K562 (cell line): ENCODE data around the gene CALML3. TPM values are rescaled to one million over a fixed set of nuclear protein-coding genes. Genes with fewer than 3 reads are reported as not detected.

Source experiments
- DMBX1 ChIP-seq: fragments of 250-450 bp; sonication (Bioruptor Pico); IDR thresholded peaks from 2 replicates; pipeline ENCODE4 v1.8.0; 2022; ENCODE audit warnings: inconsistent platforms, mild to moderate bottlenecking, moderate library complexity, borderline replicate concordance
- ETV5 ChIP-seq: sonication (generic); formaldehyde crosslinking; IDR thresholded peaks from 2 replicates; pipeline ENCODE4 v1.4.0; 2020; ENCODE audit warnings: low read depth, mild to moderate bottlenecking, missing genetic modification reagents
- EZH2 ChIP-seq: IDR thresholded peaks from 2 replicates; pipeline ENCODE4 v1.6.1; 2012; ENCODE audit warnings: low read depth, mild to moderate bottlenecking, inconsistent platforms, low read length, borderline replicate concordance
- FOSL1 ChIP-seq: fragments of 200-800 bp; sonication (Bioruptor generic); conservative IDR thresholded peaks from 2 replicates; pipeline ENCODE4 v1.6.1; 2016; ENCODE audit warnings: missing genetic modification characterization, missing compliant biosample characterization
- HDAC8 ChIP-seq: fragments of 450-650 bp; IDR thresholded peaks from 2 replicates; pipeline ENCODE4 v1.6.1; 2016; ENCODE audit warnings: mild to moderate bottlenecking, missing genetic modification characterization, moderate library complexity, missing compliant biosample characterization
- ID3 ChIP-seq, 2 experiments: fragments of 250-450 bp in 1 of 2; fragments of 450-650 bp in 1 of 2; sonication (Bioruptor Pico) in 1 of 2; IDR thresholded peaks; 2 replicates each; pipeline versions ENCODE4 v1.6.1 to v1.8.0; 2016 to 2021; ENCODE audit warnings: mild to moderate bottlenecking in 2 of 2, moderate library complexity in 2 of 2, missing compliant biosample characterization in 1 of 2, missing genetic modification characterization in 1 of 2
- JUND ChIP-seq, 2 experiments: IDR thresholded peaks; 2 replicates in 1 of 2; 3 replicates in 1 of 2; pipeline ENCODE4 v1.6.1; 2011; ENCODE audit warnings: borderline replicate concordance in 2 of 2, low read depth in 2 of 2, low read length in 2 of 2, improper control_type of control experiment in 1 of 2, missing biosample characterization in 1 of 2, missing genetic modification characterization in 1 of 2, missing genetic modification reagents in 1 of 2
- L3MBTL2 ChIP-seq: fragments of 450-650 bp; IDR thresholded peaks from 2 replicates; pipeline ENCODE4 v1.6.1; 2016; ENCODE audit warnings: mild to moderate bottlenecking, moderate library complexity
- PHF8 ChIP-seq: fragments of 200-600 bp; sonication (generic); IDR thresholded peaks from 2 replicates; pipeline ENCODE4 v1.6.1; 2012; ENCODE audit warnings: mixed run types, mild to moderate bottlenecking, inconsistent platforms, low read length, moderate library complexity, borderline replicate concordance
- STAG1 ChIP-seq: sonication (generic); formaldehyde crosslinking; IDR thresholded peaks from 2 replicates; pipeline ENCODE4 v1.5.0; 2020; ENCODE audit warnings: missing genetic modification reagents, borderline replicate concordance
- THRB ChIP-seq: fragments of 450-650 bp; formaldehyde crosslinking; conservative IDR thresholded peaks from 2 replicates; pipeline ENCODE4 v1.4.0; 2022; ENCODE audit warnings: mild to moderate bottlenecking, missing genetic modification characterization
- ZBTB33 ChIP-seq: sonication (generic); formaldehyde crosslinking; IDR thresholded peaks from 2 replicates; pipeline ENCODE4 v1.8.1; 2023; ENCODE audit warnings: mild to moderate bottlenecking, missing genetic modification reagents
- ZNF282 ChIP-seq: sonication (generic); formaldehyde crosslinking; IDR thresholded peaks from 2 replicates; pipeline ENCODE4 v1.8.1; 2023; ENCODE audit warnings: missing genetic modification reagents
- ZNF639 ChIP-seq, 2 experiments: fragments of 200-800 bp in 1 of 2; sonication (Bioruptor generic) in 1 of 2; sonication (generic) in 1 of 2; formaldehyde crosslinking in 1 of 2; IDR thresholded peaks in 1 of 2; conservative IDR thresholded peaks in 1 of 2; 2 replicates each; pipeline versions ENCODE4 v1.5.0 to v1.6.1; 2016 to 2020; ENCODE audit warnings: missing compliant biosample characterization in 1 of 2, missing genetic modification characterization in 1 of 2, missing genetic modification reagents in 1 of 2
- polyA plus RNA-seq, 8 experiments: library from polyadenylated mRNA; depleted of rRNA in 4 of 8; stranded (reverse) in 5 of 8; unstranded in 3 of 8; fragments of >200 nt; fragmentation: Nextera tagmentation in 2 of 8; fragmentation: Illumina TruSeq in 1 of 8; extraction: Ambion mirVana in 2 of 8; extraction: Trizol in 1 of 8; gene quantifications; 2 replicates each; pipeline versions ENCODE4 v1.2.1 to v1.2.3, GENCODE V29; 2011 to 2014; ENCODE audit warnings: inconsistent platforms in 1 of 8, missing spikeins in 1 of 8
- total RNA-seq, 7 experiments: library from RNA; depleted of rRNA in 6 of 7; stranded (reverse); fragments of >200 nt in 6 of 7; fragmentation: Illumina TruSeq in 2 of 7; extraction: Trizol in 2 of 7; gene quantifications; 2 replicates each; pipeline versions ENCODE4 v1.2.1 to v1.2.3, GENCODE V29; 2011 to 2021; ENCODE audit warnings: low replicate concordance in 1 of 7

Gene CALML3
- total and polyA plus RNA-seq, 9 of the 15 experiments (the other 6 are each of a cell fraction or from before 2014, with no cell fraction given): not detected

GRCh38 chr10:5545778-5546710 lies 21.3 kb downstream of the CALML3 start (continued):
- TF ChIP-seq ZNF639 (CRISPR knock-in tag; conservative IDR thresholded peaks at IDR 0.05 in 1 of 2, IDR thresholded peaks at IDR 0.05 in 1 of 2): peak in 1 of 2 experiments; percentile 66; a peak in 2 of 4 replicates
- TF ChIP-seq THRB: no peak
- TF ChIP-seq FOSL1: peak; percentile 76; the same call in 1 of the 2 replicates
- peak; percentile 57; the same call in 1 of the 2 replicates for TF ChIP-seq ZBTB33
- TF ChIP-seq DMBX1 (CRISPR knock-in tag): peak; percentile 90
- no peak for TF ChIP-seq STAG1 (CRISPR knock-in tag)
- peak; percentile 29; the same call in 1 of the 2 replicates for TF ChIP-seq ETV5 (CRISPR knock-in tag)
- TF ChIP-seq ID3 (CRISPR knock-in tag; IDR thresholded peaks at IDR 0.05): no peak
- 0 out of 2 replicates have a peak, but pooled peaks have one; percentile 51 for TF ChIP-seq ID3 (tag; IDR thresholded peaks at IDR 0.05)
- TF ChIP-seq JUND (IDR thresholded peaks at IDR 0.05; ENCODE audit: borderline replicate concordance, low read depth, low read length): peak; percentile 58; the same call in 1 of the 2 replicates
- peak; percentile 32; the same call in 1 of the 3 replicates for TF ChIP-seq JUND (tag; IDR thresholded peaks at IDR 0.05; ENCODE audit: borderline replicate concordance, low read depth, low read length)
- peak; percentile 85 for TF ChIP-seq L3MBTL2
- TF ChIP-seq PHF8: peak; percentile 25; the same call in 1 of the 2 replicates
- 0 out of 2 replicates have a peak, but pooled peaks have one; percentile 26 for TF ChIP-seq HDAC8 (tag)
- no peak for TF ChIP-seq EZH2
- no peak for TF ChIP-seq ZNF282 (CRISPR knock-in tag)
